K562 (cell line): ENCODE measurements around the gene RNPEP. TPM values are rescaled to one million over a fixed set of nuclear protein-coding genes. Genes with fewer than 3 reads are reported as not detected.

Experiments used
- CHD2 ChIP-seq: IDR thresholded peaks from 2 replicates; pipeline ENCODE4 v1.6.1; 2011; ENCODE audit warnings: low read depth, low read length
- EP300 ChIP-seq: IDR thresholded peaks from 2 replicates; pipeline ENCODE4 v1.6.1; 2012; ENCODE audit warnings: low read length, improper control_type of control experiment
- ESRRB ChIP-seq: fragments of 250-450 bp; sonication (Bioruptor Pico); IDR thresholded peaks from 2 replicates; pipeline ENCODE4 v1.5.0; 2020; ENCODE audit warnings: mild to moderate bottlenecking, moderate library complexity, borderline replicate concordance
- NFATC3 ChIP-seq: fragments of 450-650 bp; IDR thresholded peaks from 2 replicates; pipeline ENCODE4 v1.6.1; 2017; ENCODE audit warnings: mild to moderate bottlenecking
- PHF20 ChIP-seq: fragments of 450-650 bp; IDR thresholded peaks from 2 replicates; pipeline ENCODE4 v1.6.1; 2018; ENCODE audit not compliant: partially characterized antibody
- RAD51 ChIP-seq: fragments of 450-650 bp; IDR thresholded peaks from 2 replicates; pipeline ENCODE4 v1.7.1; 2016; ENCODE audit warnings: low read depth, mild to moderate bottlenecking, borderline replicate concordance
- ZFP30 ChIP-seq: fragments of 250-450 bp; sonication (Bioruptor Pico); IDR thresholded peaks from 2 replicates; pipeline ENCODE4 v1.8.0; 2022; ENCODE audit warnings: moderate library complexity, mild to moderate bottlenecking, inconsistent platforms, borderline replicate concordance
- ZFP36 ChIP-seq: fragments of 150-350 bp; IDR thresholded peaks from 2 replicates; pipeline ENCODE4 v1.6.1; 2018; ENCODE audit warnings: low read length, low read depth; ENCODE audit not compliant: partially characterized antibody
- ZNF165 ChIP-seq: fragments of 250-450 bp; sonication (Bioruptor Pico); IDR thresholded peaks from 2 replicates; pipeline ENCODE4 v1.4.0; 2020; ENCODE audit warnings: borderline replicate concordance
- ZNF282 ChIP-seq: sonication (generic); formaldehyde crosslinking; IDR thresholded peaks from 2 replicates; pipeline ENCODE4 v1.8.1; 2023; ENCODE audit warnings: missing genetic modification reagents
- ZNF75A ChIP-seq: fragments of 450-650 bp; formaldehyde crosslinking; IDR thresholded peaks from 2 replicates; pipeline ENCODE4 v1.4.0; 2020; ENCODE audit warnings: mild to moderate bottlenecking
- polyA plus RNA-seq, 8 experiments: library from polyadenylated mRNA; depleted of rRNA in 4 of 8; stranded (reverse) in 5 of 8; unstranded in 3 of 8; fragments of >200 nt; fragmentation: Nextera tagmentation in 2 of 8; fragmentation: Illumina TruSeq in 1 of 8; extraction: Ambion mirVana in 2 of 8; extraction: Trizol in 1 of 8; gene quantifications; 2 replicates each; pipeline versions ENCODE4 v1.2.1 to v1.2.3, GENCODE V29; 2011 to 2014; ENCODE audit warnings: inconsistent platforms in 1 of 8, missing spikeins in 1 of 8
- total RNA-seq, 7 experiments: library from RNA; depleted of rRNA in 6 of 7; stranded (reverse); fragments of >200 nt in 6 of 7; fragmentation: Illumina TruSeq in 2 of 7; extraction: Trizol in 2 of 7; gene quantifications; 2 replicates each; pipeline versions ENCODE4 v1.2.1 to v1.2.3, GENCODE V29; 2011 to 2021; ENCODE audit warnings: low replicate concordance in 1 of 7
- TF ChIP-seq, protein P1 (sequence below), 2 experiments: IDR thresholded peaks in 1 of 2; conservative IDR thresholded peaks in 1 of 2; 2 replicates each; pipeline ENCODE4 v1.6.1; 2016; ENCODE audit warnings: low read depth in 2 of 2, mild to moderate bottlenecking in 1 of 2, missing compliant biosample characterization in 1 of 2, missing genetic modification characterization in 1 of 2, moderate library complexity in 1 of 2
- TF ChIP-seq, protein P2 (sequence below): fragments of 450-650 bp; IDR thresholded peaks from 2 replicates; pipeline ENCODE4 v1.6.1; 2016; ENCODE audit warnings: antibody characterized with exemption
- TF ChIP-seq, protein P3 (sequence below): sonication (generic); formaldehyde crosslinking; IDR thresholded peaks from 2 replicates; pipeline ENCODE4 v1.8.0; 2023; ENCODE audit warnings: mild to moderate bottlenecking, missing genetic modification reagents
- TF ChIP-seq, protein P4 (sequence below): fragments of 150-350 bp; IDR thresholded peaks from 2 replicates; pipeline ENCODE4 v1.6.1; 2014; ENCODE audit warnings: low read depth, mild to moderate bottlenecking, low read length, borderline replicate concordance
- TF ChIP-seq, protein P5 (sequence below): fragments of 450-650 bp; IDR thresholded peaks from 2 replicates; pipeline ENCODE4 v1.6.1; 2016

The RNPEP gene
- total and polyA plus RNA-seq, 9 of the 15 experiments (the other 6 are each of a cell fraction or from before 2014, with no cell fraction given) = 27.5 to 131 (median 63.4) TPM

DNA sequence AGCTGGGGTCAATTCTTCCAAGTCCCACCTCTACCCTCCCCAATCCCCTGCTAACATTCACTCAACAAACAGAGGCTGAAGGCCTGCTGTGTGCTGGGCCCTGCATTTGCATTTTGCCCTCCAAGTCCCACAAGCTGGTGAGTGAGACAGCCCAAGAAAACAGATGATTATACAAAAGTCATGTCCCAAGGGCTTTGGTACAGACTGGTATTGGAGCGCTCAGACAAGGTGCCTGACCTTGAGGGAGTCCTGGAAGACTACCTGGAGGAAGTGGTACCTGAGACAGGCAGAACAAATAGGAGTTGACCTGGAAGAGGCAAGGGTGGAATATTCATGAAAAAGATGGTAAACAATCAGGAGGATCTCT, 40.3 kb upstream of the RNPEP start (continued):
- TF ChIP-seq CHD2 (no peak), NFATC3 (no peak), ZNF282 (CRISPR knock-in tag) (no peak), ZNF165 (CRISPR knock-in tag) (no peak), ESRRB (CRISPR knock-in tag) (no peak), PHF20 (peak; percentile 14), ZFP30 (no peak), ZFP36 (peak; percentile 100), ZNF75A (CRISPR knock-in tag) (no peak), RAD51 (no peak), EP300 (no peak)
- TF ChIP-seq, protein P1, sequence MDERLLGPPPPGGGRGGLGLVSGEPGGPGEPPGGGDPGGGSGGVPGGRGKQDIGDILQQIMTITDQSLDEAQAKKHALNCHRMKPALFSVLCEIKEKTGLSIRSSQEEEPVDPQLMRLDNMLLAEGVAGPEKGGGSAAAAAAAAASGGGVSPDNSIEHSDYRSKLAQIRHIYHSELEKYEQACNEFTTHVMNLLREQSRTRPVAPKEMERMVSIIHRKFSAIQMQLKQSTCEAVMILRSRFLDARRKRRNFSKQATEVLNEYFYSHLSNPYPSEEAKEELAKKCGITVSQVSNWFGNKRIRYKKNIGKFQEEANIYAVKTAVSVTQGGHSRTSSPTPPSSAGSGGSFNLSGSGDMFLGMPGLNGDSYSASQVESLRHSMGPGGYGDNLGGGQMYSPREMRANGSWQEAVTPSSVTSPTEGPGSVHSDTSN (CRISPR knock-in tag; IDR thresholded peaks at IDR 0.05; ENCODE audit: low read depth) = no peak
- TF ChIP-seq, protein P1 (tag; conservative IDR thresholded peaks at IDR 0.05; ENCODE audit: low read depth) = no peak
- TF ChIP-seq, protein P2, sequence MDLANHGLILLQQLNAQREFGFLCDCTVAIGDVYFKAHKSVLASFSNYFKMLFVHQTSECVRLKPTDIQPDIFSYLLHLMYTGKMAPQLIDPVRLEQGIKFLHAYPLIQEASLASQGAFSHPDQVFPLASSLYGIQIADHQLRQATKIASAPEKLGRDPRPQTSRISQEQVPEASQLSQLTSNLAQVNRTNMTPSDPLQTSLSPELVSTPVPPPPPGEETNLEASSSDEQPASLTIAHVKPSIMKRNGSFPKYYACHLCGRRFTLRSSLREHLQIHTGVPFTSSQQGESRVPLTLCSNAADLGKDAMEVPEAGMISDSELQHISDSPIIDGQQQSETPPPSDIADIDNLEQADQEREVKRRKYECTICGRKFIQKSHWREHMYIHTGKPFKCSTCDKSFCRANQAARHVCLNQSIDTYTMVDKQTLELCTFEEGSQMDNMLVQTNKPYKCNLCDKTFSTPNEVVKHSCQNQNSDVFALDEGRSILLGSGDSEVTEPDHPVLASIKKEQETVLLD = no peak
- TF ChIP-seq, protein P3, sequence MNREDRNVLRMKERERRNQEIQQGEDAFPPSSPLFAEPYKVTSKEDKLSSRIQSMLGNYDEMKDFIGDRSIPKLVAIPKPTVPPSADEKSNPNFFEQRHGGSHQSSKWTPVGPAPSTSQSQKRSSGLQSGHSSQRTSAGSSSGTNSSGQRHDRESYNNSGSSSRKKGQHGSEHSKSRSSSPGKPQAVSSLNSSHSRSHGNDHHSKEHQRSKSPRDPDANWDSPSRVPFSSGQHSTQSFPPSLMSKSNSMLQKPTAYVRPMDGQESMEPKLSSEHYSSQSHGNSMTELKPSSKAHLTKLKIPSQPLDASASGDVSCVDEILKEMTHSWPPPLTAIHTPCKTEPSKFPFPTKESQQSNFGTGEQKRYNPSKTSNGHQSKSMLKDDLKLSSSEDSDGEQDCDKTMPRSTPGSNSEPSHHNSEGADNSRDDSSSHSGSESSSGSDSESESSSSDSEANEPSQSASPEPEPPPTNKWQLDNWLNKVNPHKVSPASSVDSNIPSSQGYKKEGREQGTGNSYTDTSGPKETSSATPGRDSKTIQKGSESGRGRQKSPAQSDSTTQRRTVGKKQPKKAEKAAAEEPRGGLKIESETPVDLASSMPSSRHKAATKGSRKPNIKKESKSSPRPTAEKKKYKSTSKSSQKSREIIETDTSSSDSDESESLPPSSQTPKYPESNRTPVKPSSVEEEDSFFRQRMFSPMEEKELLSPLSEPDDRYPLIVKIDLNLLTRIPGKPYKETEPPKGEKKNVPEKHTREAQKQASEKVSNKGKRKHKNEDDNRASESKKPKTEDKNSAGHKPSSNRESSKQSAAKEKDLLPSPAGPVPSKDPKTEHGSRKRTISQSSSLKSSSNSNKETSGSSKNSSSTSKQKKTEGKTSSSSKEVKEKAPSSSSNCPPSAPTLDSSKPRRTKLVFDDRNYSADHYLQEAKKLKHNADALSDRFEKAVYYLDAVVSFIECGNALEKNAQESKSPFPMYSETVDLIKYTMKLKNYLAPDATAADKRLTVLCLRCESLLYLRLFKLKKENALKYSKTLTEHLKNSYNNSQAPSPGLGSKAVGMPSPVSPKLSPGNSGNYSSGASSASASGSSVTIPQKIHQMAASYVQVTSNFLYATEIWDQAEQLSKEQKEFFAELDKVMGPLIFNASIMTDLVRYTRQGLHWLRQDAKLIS (CRISPR knock-in tag) = no peak
- TF ChIP-seq, protein P4, sequence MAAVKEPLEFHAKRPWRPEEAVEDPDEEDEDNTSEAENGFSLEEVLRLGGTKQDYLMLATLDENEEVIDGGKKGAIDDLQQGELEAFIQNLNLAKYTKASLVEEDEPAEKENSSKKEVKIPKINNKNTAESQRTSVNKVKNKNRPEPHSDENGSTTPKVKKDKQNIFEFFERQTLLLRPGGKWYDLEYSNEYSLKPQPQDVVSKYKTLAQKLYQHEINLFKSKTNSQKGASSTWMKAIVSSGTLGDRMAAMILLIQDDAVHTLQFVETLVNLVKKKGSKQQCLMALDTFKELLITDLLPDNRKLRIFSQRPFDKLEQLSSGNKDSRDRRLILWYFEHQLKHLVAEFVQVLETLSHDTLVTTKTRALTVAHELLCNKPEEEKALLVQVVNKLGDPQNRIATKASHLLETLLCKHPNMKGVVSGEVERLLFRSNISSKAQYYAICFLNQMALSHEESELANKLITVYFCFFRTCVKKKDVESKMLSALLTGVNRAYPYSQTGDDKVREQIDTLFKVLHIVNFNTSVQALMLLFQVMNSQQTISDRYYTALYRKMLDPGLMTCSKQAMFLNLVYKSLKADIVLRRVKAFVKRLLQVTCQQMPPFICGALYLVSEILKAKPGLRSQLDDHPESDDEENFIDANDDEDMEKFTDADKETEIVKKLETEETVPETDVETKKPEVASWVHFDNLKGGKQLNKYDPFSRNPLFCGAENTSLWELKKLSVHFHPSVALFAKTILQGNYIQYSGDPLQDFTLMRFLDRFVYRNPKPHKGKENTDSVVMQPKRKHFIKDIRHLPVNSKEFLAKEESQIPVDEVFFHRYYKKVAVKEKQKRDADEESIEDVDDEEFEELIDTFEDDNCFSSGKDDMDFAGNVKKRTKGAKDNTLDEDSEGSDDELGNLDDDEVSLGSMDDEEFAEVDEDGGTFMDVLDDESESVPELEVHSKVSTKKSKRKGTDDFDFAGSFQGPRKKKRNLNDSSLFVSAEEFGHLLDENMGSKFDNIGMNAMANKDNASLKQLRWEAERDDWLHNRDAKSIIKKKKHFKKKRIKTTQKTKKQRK = no peak
- TF ChIP-seq, protein P5, sequence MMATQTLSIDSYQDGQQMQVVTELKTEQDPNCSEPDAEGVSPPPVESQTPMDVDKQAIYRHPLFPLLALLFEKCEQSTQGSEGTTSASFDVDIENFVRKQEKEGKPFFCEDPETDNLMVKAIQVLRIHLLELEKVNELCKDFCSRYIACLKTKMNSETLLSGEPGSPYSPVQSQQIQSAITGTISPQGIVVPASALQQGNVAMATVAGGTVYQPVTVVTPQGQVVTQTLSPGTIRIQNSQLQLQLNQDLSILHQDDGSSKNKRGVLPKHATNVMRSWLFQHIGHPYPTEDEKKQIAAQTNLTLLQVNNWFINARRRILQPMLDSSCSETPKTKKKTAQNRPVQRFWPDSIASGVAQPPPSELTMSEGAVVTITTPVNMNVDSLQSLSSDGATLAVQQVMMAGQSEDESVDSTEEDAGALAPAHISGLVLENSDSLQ = no peak
